VCaP (cell line): Measurements from ENCODE around the gene CRISPLD2.

Experiments
- H3K27ac ChIP-seq: fragments of 450-650 bp; 2 replicates; pipeline ENCODE4 v1.5.1; 2017
- TF ChIP-seq, protein P1 (sequence below): fragments of 450-650 bp; conservative IDR thresholded peaks from 2 replicates; pipeline ENCODE4 v1.5.1; 2017; ENCODE audit warnings: mild to moderate bottlenecking, moderate library complexity

The CRISPLD2 gene

DNA sequence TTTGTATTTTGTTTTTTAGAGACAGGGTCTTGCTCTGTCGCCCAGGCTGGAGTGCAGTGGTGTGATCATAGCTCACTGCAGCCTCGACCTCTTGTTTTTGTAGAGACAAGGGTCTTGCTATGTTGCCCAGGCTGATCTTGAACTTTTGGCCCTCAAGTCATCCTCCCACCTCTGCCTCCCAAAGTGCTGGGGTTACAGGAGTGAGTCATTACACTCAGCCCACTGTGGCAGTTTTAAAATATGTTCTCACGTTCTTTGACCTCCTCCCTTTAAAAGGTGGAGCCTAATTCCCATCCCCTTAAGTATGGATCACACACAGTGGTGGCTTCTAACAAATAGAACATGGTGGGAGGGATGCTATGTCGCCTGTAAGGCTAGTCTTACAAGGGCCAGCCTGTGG lies 123.8 kb downstream of the CRISPLD2 start:
- TF ChIP-seq, protein P1, sequence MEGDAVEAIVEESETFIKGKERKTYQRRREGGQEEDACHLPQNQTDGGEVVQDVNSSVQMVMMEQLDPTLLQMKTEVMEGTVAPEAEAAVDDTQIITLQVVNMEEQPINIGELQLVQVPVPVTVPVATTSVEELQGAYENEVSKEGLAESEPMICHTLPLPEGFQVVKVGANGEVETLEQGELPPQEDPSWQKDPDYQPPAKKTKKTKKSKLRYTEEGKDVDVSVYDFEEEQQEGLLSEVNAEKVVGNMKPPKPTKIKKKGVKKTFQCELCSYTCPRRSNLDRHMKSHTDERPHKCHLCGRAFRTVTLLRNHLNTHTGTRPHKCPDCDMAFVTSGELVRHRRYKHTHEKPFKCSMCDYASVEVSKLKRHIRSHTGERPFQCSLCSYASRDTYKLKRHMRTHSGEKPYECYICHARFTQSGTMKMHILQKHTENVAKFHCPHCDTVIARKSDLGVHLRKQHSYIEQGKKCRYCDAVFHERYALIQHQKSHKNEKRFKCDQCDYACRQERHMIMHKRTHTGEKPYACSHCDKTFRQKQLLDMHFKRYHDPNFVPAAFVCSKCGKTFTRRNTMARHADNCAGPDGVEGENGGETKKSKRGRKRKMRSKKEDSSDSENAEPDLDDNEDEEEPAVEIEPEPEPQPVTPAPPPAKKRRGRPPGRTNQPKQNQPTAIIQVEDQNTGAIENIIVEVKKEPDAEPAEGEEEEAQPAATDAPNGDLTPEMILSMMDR: no peak
- H3K27ac ChIP-seq: no peak overlapping the region

DNA sequence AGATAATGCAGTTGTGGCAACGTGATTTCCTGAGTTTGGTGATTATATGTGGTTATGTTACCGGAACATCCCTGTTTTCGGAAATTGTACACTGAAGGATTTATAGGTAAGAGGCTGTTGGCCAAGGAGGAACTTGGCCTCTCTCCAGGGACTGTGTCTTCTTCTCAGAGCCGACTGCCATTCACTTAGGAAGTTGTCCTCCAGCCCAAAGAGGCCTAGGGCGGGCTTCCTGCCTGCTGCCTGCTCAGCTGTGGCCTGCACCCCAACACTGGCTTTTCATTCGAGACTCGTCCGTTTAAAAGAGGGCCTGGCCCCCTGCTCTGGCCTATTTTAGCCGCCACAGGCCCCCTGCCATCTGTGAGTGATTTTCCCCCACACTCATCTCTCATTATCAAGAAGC lies 127.2 kb downstream of the CRISPLD2 start:
- TF ChIP-seq, protein P1: no peak
- H3K27ac ChIP-seq: no peak overlapping the region

DNA sequence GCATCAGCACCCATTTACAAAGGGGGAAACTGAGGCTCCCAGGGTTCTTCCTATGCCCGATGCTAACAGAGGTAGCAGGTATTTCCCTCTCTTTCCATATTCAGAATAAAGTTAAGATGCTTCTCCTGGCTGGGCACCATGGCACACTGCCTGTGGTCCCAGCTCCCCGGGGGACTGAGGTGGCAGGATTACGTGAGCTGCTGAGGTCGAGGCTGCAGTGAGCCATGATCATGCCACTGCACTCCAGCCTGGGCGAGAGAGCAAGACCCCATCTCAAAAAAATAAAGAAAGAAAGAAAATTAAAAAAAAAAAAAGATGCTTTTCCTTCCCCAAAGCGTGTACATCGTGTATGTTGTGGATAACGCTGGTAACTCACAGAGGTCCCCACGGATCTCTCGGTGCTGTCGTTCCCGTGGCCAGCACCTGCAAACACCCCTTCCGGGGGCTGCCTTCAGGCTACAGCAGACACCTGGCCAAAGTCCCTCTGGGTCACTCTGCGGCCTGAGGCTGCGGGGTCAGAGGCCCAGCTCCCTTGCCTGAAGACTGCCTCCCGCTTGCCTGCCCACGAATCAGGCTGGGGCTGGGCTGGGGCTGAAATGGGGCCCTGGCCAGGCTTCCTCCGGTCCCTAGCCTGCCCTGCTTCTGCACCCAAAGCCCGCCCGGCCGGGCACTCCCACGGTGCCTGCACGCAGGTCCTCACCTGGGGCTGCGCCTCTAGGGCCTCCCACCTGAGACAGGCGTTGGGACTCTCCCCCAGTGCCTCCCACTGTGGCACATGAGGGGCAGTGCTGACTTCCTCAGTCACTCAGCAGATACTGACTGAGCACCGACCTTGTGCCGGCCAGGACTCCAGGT lies 128.4 kb downstream of the CRISPLD2 start:
- TF ChIP-seq, protein P1: no peak
- no peak overlapping the region for H3K27ac ChIP-seq

DNA sequence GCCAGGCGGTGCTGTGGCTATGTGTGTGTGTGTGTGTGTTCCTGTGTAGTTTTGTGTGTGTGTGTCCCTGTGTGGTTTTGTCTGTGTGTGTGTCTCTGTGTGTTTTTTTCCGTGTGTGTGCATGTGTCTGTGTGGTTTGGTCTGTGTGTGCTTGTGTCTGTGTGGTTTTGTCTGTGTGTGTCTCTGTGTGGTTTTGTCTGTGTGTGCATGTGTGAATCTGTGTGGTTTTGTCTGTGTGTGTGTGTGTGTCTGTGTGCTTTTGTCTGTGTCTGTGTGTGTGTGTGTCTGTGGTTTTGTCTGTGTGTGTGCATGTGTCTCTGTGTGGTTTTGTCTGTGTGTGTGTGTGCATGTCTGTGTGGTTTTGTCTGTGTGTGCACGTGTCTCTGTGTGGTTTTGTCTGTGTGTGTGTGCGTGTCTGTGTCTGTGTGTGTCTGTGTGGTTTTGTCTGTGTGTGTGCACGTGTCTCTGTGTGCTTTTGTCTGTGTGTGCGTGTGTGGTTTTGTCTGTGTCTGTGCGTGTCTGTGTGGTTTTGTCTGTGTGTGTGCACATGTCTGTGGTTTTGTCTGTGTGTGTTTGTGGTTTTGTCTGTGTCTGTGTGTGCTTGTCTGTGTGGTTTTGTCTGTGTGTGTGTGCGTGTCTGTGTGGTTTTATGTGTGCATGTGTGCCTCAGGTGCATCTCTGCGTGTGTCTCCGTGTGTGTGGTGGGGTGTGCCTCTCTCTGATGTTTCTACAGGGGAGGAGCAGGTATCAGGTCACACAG lies 129.2 kb downstream of the CRISPLD2 start:
- TF ChIP-seq, protein P1: no peak
- H3K27ac ChIP-seq: no peak overlapping the region

DNA sequence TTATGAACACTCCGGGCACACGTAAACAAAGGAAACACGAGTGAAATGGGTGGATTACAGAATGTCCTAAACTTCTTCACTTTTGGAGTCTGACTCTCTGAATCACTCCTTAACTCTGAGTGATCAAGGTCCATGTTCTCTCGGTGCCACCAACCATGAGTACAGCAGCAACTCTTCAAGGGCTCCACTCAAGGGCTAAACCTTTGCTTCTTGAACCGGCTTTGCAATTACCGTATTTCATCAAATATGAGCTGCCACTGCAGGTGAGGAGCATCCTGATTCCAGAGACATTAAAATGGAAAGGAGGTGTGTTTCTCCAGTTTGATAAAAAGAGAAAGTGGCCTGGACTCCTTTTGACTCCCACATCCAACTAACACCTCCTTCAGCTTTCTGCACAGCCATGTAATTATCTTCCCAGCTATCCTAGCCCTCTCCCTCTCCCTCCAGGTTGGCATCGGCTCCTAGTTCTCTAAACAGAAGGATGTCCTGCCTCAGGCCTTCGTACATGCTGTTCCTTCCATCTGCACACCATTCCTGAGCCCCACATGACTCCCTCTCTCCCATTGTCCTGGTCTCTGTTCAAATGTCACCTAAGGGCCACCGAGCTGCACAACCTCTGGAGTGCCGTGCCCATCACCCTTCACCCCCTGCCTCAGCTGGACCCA lies 130.1 kb downstream of the CRISPLD2 start:
- H3K27ac ChIP-seq: no peak overlapping the region
- TF ChIP-seq, protein P1: no peak

DNA sequence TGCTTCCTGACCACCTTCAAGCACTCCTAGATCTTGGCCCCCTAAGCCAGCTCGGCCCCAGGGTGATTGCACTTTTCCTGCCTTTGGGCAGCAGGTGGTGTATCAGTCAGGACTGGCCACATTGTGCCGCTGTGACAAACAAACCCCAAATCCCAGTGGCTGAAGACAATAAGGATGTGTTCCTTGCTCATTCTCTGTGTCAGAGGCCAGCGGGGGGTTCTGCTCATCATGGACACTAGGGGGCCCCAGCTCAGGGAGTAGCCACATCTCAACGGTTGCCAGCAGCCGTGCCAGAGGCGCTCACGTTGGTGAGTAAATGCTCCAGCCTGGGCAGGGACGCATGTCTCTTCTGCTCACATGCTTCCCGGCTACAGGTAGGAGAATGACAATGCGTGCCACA lies 131.1 kb downstream of the CRISPLD2 start:
- TF ChIP-seq, protein P1: no peak
- no peak overlapping the region for H3K27ac ChIP-seq
